Neuronal stem cell (in vitro differentiated cells): ENCODE data around the gene NANOGP8.

Source experiments
- DNase-seq: peaks from one replicate; pipeline ENCODE4 v3.0.0-alpha.2; 2013; ENCODE audit warnings: low spot score
- H2AFZ ChIP-seq: one replicate; pipeline ENCODE4 v1.6.1; 2013; ENCODE audit warnings: mild to moderate bottlenecking, low read length, inconsistent platforms
- H2AK5ac ChIP-seq: 2 replicates; pipeline ENCODE4 v1.6.1; 2013; ENCODE audit warnings: low read depth, mild to moderate bottlenecking, inconsistent platforms, low read length, moderate library complexity, mixed read lengths
- H2BK120ac ChIP-seq: 2 replicates; pipeline ENCODE4 v1.6.1; 2013; ENCODE audit warnings: low read depth, mild to moderate bottlenecking, inconsistent platforms, low read length, moderate library complexity, mixed read lengths
- H2BK12ac ChIP-seq: one replicate; pipeline ENCODE4 v1.6.1; 2013; ENCODE audit warnings: low read length, inconsistent platforms
- H2BK15ac ChIP-seq: 2 replicates; pipeline ENCODE4 v1.6.1; 2013; ENCODE audit warnings: mild to moderate bottlenecking, low read length, inconsistent platforms, mixed read lengths
- H2BK5ac ChIP-seq: one replicate; pipeline ENCODE4 v1.6.1; 2013; ENCODE audit warnings: inconsistent platforms, mild to moderate bottlenecking, low read length, moderate library complexity
- H3K14ac ChIP-seq: one replicate; pipeline ENCODE4 v1.6.1; 2013; ENCODE audit warnings: low read length, inconsistent platforms
- H3K18ac ChIP-seq: 2 replicates; pipeline ENCODE4 v1.6.1; 2013; ENCODE audit warnings: low read length, inconsistent platforms
- H3K23ac ChIP-seq: 2 replicates; pipeline ENCODE4 v1.6.1; 2013; ENCODE audit warnings: low read depth, mild to moderate bottlenecking, mixed read lengths, low read length, inconsistent platforms; ENCODE audit not compliant: poor library complexity
- H3K27ac ChIP-seq: replicated peaks from 3 replicates; pipeline ENCODE4 v1.5.1; 2013; ENCODE audit warnings: low read length, inconsistent platforms
- H3K27me3 ChIP-seq, 3 experiments: 2 replicates each; pipeline ENCODE4 v1.6.1; 2013; ENCODE audit warnings: low read length in 3 of 3, mild to moderate bottlenecking in 2 of 3, inconsistent platforms in 1 of 3, low read depth in 1 of 3, mixed read lengths in 1 of 3, moderate library complexity in 1 of 3; ENCODE audit not compliant: control insufficient read depth in 3 of 3, insufficient read depth in 3 of 3
- H3K36me3 ChIP-seq, 2 donors: replicated peaks in 1 of 2; 2 replicates each; pipeline ENCODE4 v1.6.1; 2013; ENCODE audit warnings: low read length in 2 of 2; ENCODE audit not compliant: control insufficient read depth in 2 of 2, insufficient read depth in 2 of 2
- H3K4ac ChIP-seq: 2 replicates; pipeline ENCODE4 v1.6.1; 2013; ENCODE audit warnings: inconsistent platforms, mild to moderate bottlenecking, low read length, moderate library complexity
- H3K4me1 ChIP-seq, 2 donors: 1 replicate in 1 of 2; 2 replicates in 1 of 2; pipeline ENCODE4 v1.6.1; 2013; ENCODE audit warnings: low read length in 2 of 2, low read depth in 1 of 2; ENCODE audit not compliant: control insufficient read depth in 2 of 2, insufficient read depth in 1 of 2
- H3K4me2 ChIP-seq: one replicate; pipeline ENCODE4 v1.6.1; 2013; ENCODE audit warnings: mild to moderate bottlenecking, low read length, inconsistent platforms; ENCODE audit not compliant: insufficient read depth, poor library complexity, severe bottlenecking
- H3K4me3 ChIP-seq, 2 donors: 2 replicates each; pipeline ENCODE4 v1.5.1; 2013; ENCODE audit warnings: low read length in 2 of 2, mild to moderate bottlenecking in 2 of 2, inconsistent platforms in 1 of 2, moderate library complexity in 1 of 2
- H3K79me1 ChIP-seq: one replicate; pipeline ENCODE4 v1.6.1; 2013; ENCODE audit warnings: low read depth, mild to moderate bottlenecking, inconsistent platforms, low read length, moderate library complexity
- H3K9ac ChIP-seq: one replicate; pipeline ENCODE4 v1.6.1; 2013; ENCODE audit warnings: mild to moderate bottlenecking, low read depth, low read length, inconsistent platforms; ENCODE audit not compliant: poor library complexity
- H3K9me3 ChIP-seq, 2 donors: replicated peaks in 1 of 2; 2 replicates each; pipeline versions ENCODE3 to v1.6.1; 2013; ENCODE audit warnings: low read length in 2 of 2, mild to moderate bottlenecking in 2 of 2, inconsistent platforms in 1 of 2, low read depth in 1 of 2, mixed read lengths in 1 of 2, moderate library complexity in 1 of 2; ENCODE audit not compliant: control insufficient read depth in 2 of 2, insufficient read depth in 1 of 2
- H4K8ac ChIP-seq: one replicate; pipeline ENCODE4 v1.6.1; 2013; ENCODE audit warnings: low read depth, mild to moderate bottlenecking, inconsistent platforms, low read length, moderate library complexity
- H4K91ac ChIP-seq: one replicate; pipeline ENCODE4 v1.6.1; 2013; ENCODE audit warnings: low read length, low read depth, mild to moderate bottlenecking, inconsistent platforms; ENCODE audit not compliant: poor library complexity
- WGBS, 2 donors: extraction: QIAGEN DNeasy Blood & Tissue Kit; methylation state at CpG; one replicate each; pipeline ENCODE4 v1.1.7; 2013; ENCODE audit warnings: missing lambda C conversion rate in 2 of 2, mixed read lengths in 1 of 2; ENCODE audit not compliant: insufficient read length in 2 of 2, insufficient replicate concordance in 1 of 2; ENCODE audit errors: extremely low coverage in 2 of 2; 5-methylcytosine and 5-hydroxymethylcytosine counted together

The NANOGP8 gene

GRCh38 chr15:35112346-35112745 is 27.3 kb upstream of the NANOGP8 start:
- WGBS, 2 donors, result no CpG with 5 or more reads among the region's 2 CpGs
- Histone ChIP-seq H2BK15ac (no peak overlapping the region), H3K27ac (no peak overlapping the region), H4K8ac (no peak overlapping the region), H3K4me2 (no peak overlapping the region), H3K23ac (no peak overlapping the region), H3K36me3 (no peaks in the 10 kb centered on the region), H2BK5ac (no peak overlapping the region), H3K27me3 (no peaks in the 10 kb centered on the region), H3K9me3 (no peaks in the 10 kb centered on the region), H2BK120ac (no peak overlapping the region), H2AK5ac (no peak overlapping the region), H3K9ac (no peak overlapping the region), H3K4ac (no peak overlapping the region), H3K4me3 (no peak overlapping the region), H2BK12ac (no peak overlapping the region), H4K91ac (no peak overlapping the region), H3K14ac (no peak overlapping the region), H3K18ac (no peak overlapping the region), H3K79me1 (peaks cover 1% of the 10 kb centered on the region), H3K4me1 (peaks cover 0 to 6% of the 10 kb centered on the region in 2 donors), H2AFZ (no peak overlapping the region)
- DNase-seq, result no peak

GRCh38 chr15:35111861-35112260 is 26.8 kb upstream of the NANOGP8 start:
- H3K9ac ChIP-seq, result no peak overlapping the region
- no peak overlapping the region for H2BK12ac ChIP-seq
- no peak overlapping the region for H3K4me2 ChIP-seq

GRCh38 chr15:35108453-35108852 is 23.4 kb upstream of the NANOGP8 start:
- Histone ChIP-seq H2AK5ac (no peak overlapping the region), H2BK5ac (no peak overlapping the region), H3K18ac (no peak overlapping the region), H3K4ac (no peak overlapping the region), H4K91ac (no peak overlapping the region), H3K27ac (no peak overlapping the region), H3K4me1 (peaks cover 0 to 2% of the 10 kb centered on the region in 2 donors), H3K9me3 (no peaks in the 10 kb centered on the region), H2BK15ac (no peak overlapping the region), H3K4me2 (no peak overlapping the region), H3K14ac (no peak overlapping the region), H3K23ac (no peak overlapping the region), H3K9ac (no peak overlapping the region), H3K27me3 (no peaks in the 10 kb centered on the region), H4K8ac (no peak overlapping the region), H3K79me1 (peaks cover 1% of the 10 kb centered on the region), H2BK12ac (no peak overlapping the region), H2AFZ (no peak overlapping the region), H3K36me3 (no peaks in the 10 kb centered on the region), H3K4me3 (no peak overlapping the region), H2BK120ac (no peak overlapping the region)
- no peak for DNase-seq

More at GRCh38 chr15:35111861-35112260, 26.8 kb upstream of the NANOGP8 start:
- H3K36me3 ChIP-seq, result no peaks in the 10 kb centered on the region
- no peaks in the 10 kb centered on the region for H3K27me3 ChIP-seq
- no peaks in the 10 kb centered on the region for H3K9me3 ChIP-seq
- H4K91ac ChIP-seq, result no peak overlapping the region
- H3K18ac ChIP-seq, result no peak overlapping the region
- no peak overlapping the region for H2BK5ac ChIP-seq
- no peak overlapping the region for H3K4me3 ChIP-seq
- no peak overlapping the region for H3K23ac ChIP-seq
- no peak for DNase-seq
- no peak overlapping the region for H3K27ac ChIP-seq
- no peak overlapping the region for H3K4ac ChIP-seq
- H2BK15ac ChIP-seq, result no peak overlapping the region
- no peak overlapping the region for H2AFZ ChIP-seq
- no peak overlapping the region for H4K8ac ChIP-seq
- no peak overlapping the region for H2AK5ac ChIP-seq
- H3K79me1 ChIP-seq, result peaks cover 1% of the 10 kb centered on the region
- no peak overlapping the region for H3K14ac ChIP-seq
- H3K4me1 ChIP-seq, result peaks cover 0 to 6% of the 10 kb centered on the region in 2 donors
- H2BK120ac ChIP-seq, result no peak overlapping the region

- no peak for DNase-seq
- H2AK5ac ChIP-seq, result no peak overlapping the region
- no CpG with 5 or more reads among the region's 5 CpGs for WGBS, 2 donors
Measured at GRCh38 chr15:35107561-35107960, 22.5 kb upstream of the NANOGP8 start.

More at GRCh38 chr15:35107561-35107960, 22.5 kb upstream of the NANOGP8 start:
- Histone ChIP-seq H4K91ac (no peak overlapping the region), H4K8ac (no peak overlapping the region), H3K14ac (no peak overlapping the region), H3K4ac (no peak overlapping the region), H3K4me3 (no peak overlapping the region), H3K23ac (no peak overlapping the region), H3K4me2 (no peak overlapping the region), H3K4me1 (peaks cover 0 to 2% of the 10 kb centered on the region in 2 donors), H3K27me3 (no peaks in the 10 kb centered on the region), H2BK15ac (no peak overlapping the region), H2BK120ac (no peak overlapping the region), H2BK12ac (no peak overlapping the region), H3K9me3 (no peaks in the 10 kb centered on the region), H3K36me3 (no peaks in the 10 kb centered on the region), H2BK5ac (no peak overlapping the region), H3K27ac (no peak overlapping the region), H3K18ac (no peak overlapping the region), H3K79me1 (no peaks in the 10 kb centered on the region), H2AFZ (no peak overlapping the region), H3K9ac (no peak overlapping the region)
